Stimulated activated CD4-positive, alpha-beta T cell treated with anti-CD3 and anti-CD28 coated beads, Interleukin-12 subunit alpha, Interleukin-12 subunit beta, amount 100 ng/mL, for 48 hours (primary cell): ENCODE measurements around the gene PABPC4L.
"Not testable (repeated sequence)": the region's sequence is repeated elsewhere in the genome, so short reads cannot be mapped to it uniquely, and the experiment has no call there.

ENCODE experiments used
- DNase-seq, 3 donors: peaks; one replicate each; pipeline ENCODE4 v3.0.0-alpha.2; 2020; ENCODE audit warnings: low read depth in 2 of 3, low spot score in 1 of 3

PABPC4L gene

GRCh38 chr4:134201216-134202161 is at the start of gene PABPC4L:
Gene PABPC4L, minus strand, starts transcription at chr4:134201789. Its CDS starts 770 bp downstream, at chr4:134201019.
- DNase-seq, result no peak

GRCh38 chr4:134251322-134251721 is 49.7 kb upstream of the PABPC4L start:
- no peak for DNase-seq

GRCh38 chr4:134243742-134244713 is 42.4 kb upstream of the PABPC4L start:
- DNase-seq, result no peak

- DNase-seq, result no peak
These were observed 17.5 kb upstream of the PABPC4L start for GRCh38 chr4:134219043-134219442.

GRCh38 chr4:134216411-134216810 is 14.8 kb upstream of the PABPC4L start:
- no peak for DNase-seq

- no peak for DNase-seq
These were observed 14.2 kb upstream of the PABPC4L start for GRCh38 chr4:134215620-134216344.

- not testable (repeated sequence) for DNase-seq
These were observed 6.4 kb upstream of the PABPC4L start for GRCh38 chr4:134207955-134208354.

GRCh38 chr4:134202166-134202956 is 772 bp upstream of the PABPC4L start:
- no peak for DNase-seq

- no peak for DNase-seq
These were observed 776 bp downstream of the PABPC4L start for GRCh38 chr4:134200811-134201215.

GRCh38 chr4:134189949-134190348 is 11.6 kb downstream of the PABPC4L start:
- no peak for DNase-seq

GRCh38 chr4:134189480-134189879 is 12.1 kb downstream of the PABPC4L start:
- no peak for DNase-seq

- DNase-seq, result no peak
These were observed 22.9 kb downstream of the PABPC4L start for GRCh38 chr4:134178706-134179105.

GRCh38 chr4:134174271-134174670 is 27.3 kb downstream of the PABPC4L start:
- DNase-seq, result no peak

GRCh38 chr4:134160211-134160610 is 41.4 kb downstream of the PABPC4L start:
- no peak for DNase-seq

GRCh38 chr4:134154097-134154496 is 47.5 kb downstream of the PABPC4L start:
- no peak for DNase-seq

GRCh38 chr4:134147941-134148340 is 53.6 kb downstream of the PABPC4L start:
- no peak for DNase-seq
